Caco-2 (cell line): Measurements from ENCODE around the gene GYPC. TPM values are rescaled to one million over a fixed set of nuclear protein-coding genes. Genes with fewer than 3 reads are reported as not detected.

ENCODE experiments used
- BruUV-seq: library from RNA; stranded (reverse); fragments of 400-500 nt; replicated peaks from 2 replicates; lab custom pipeline; 2021; lab: Mats Ljungman, UMichigan
- CTCF ChIA-PET: fragments of 300-600 bp; sonication (Branson Sonifier 250); formaldehyde crosslinking; loops from one replicate; lab custom pipeline; 2022; ENCODE audit warnings: antibody characterized with exemption; lab: Charles Lee
- POLR2A ChIA-PET: fragments of 300-600 bp; sonication (Branson Sonifier 250); formaldehyde crosslinking; loops from one replicate; lab custom pipeline; 2022; ENCODE audit warnings: antibody characterized with exemption; lab: Charles Lee
- DNase-seq, 2 experiments: peaks; one replicate each; pipeline versions ENCODE4 v3.0.0 to v3.0.0-alpha.2; 2020 to 2022
- H3K27me3 ChIP-seq: replicated peaks from 2 replicates; pipeline ENCODE4 v1.6.0; 2011; ENCODE audit warnings: low read length; ENCODE audit not compliant: control insufficient read depth, insufficient read depth
- H3K36me3 ChIP-seq: 2 replicates; pipeline ENCODE4 v1.5.1; 2011; ENCODE audit warnings: low read length; ENCODE audit not compliant: control insufficient read depth, insufficient read depth
- H3K4me1 ChIP-seq: fragments of 250-450 bp; sonication (Bioruptor Pico); 2 replicates; pipeline ENCODE4 v1.5.1; 2020; ENCODE audit warnings: mild to moderate bottlenecking
- H3K4me3 ChIP-seq: 2 replicates; pipeline ENCODE4 v1.5.1; 2011; ENCODE audit warnings: low read depth, mild to moderate bottlenecking, control low read depth, low read length
- H3K9me3 ChIP-seq: fragments of 250-450 bp; sonication (Bioruptor Pico); 2 replicates; pipeline ENCODE4 v1.5.1; 2020; ENCODE audit warnings: mild to moderate bottlenecking, moderate library complexity
- H3K27ac Mint-ChIP-seq: one replicate; pipeline ENCODE4 v1.8.0; 2022; ENCODE audit warnings: mixed read lengths; ENCODE audit not compliant: unreplicated experiment
- H3K27me3 Mint-ChIP-seq: one replicate; pipeline ENCODE4 v1.8.0; 2022; ENCODE audit warnings: mixed read lengths; ENCODE audit not compliant: insufficient read depth, unreplicated experiment
- H3K36me3 Mint-ChIP-seq: one replicate; pipeline ENCODE4 v1.8.0; 2022; ENCODE audit warnings: mild to moderate bottlenecking, mixed read lengths; ENCODE audit not compliant: insufficient read depth, unreplicated experiment
- H3K4me1 Mint-ChIP-seq: one replicate; pipeline ENCODE4 v1.8.0; 2022; ENCODE audit warnings: low read depth, mixed read lengths; ENCODE audit not compliant: unreplicated experiment
- H3K4me3 Mint-ChIP-seq: one replicate; pipeline ENCODE4 v1.8.0; 2022; ENCODE audit warnings: mild to moderate bottlenecking, moderate library complexity, mixed read lengths; ENCODE audit not compliant: unreplicated experiment
- H3K9me3 Mint-ChIP-seq: one replicate; pipeline ENCODE4 v1.8.0; 2022; ENCODE audit warnings: mixed read lengths; ENCODE audit not compliant: unreplicated experiment
- CTCF ChIP-seq, 2 experiments: fragments of 200-600 bp in 1 of 2; IDR thresholded peaks; 1 replicate in 1 of 2; 2 replicates in 1 of 2; pipeline versions ENCODE4 v1.5.1 to v1.8.0; 2011 to 2022; ENCODE audit warnings: antibody characterized with exemption in 1 of 2, control low read depth in 1 of 2, inconsistent platforms in 1 of 2, low read depth in 1 of 2, low read length in 1 of 2, mild to moderate bottlenecking in 1 of 2, moderate library complexity in 1 of 2; ENCODE audit not compliant: insufficient read depth in 1 of 2, severe bottlenecking in 1 of 2, unreplicated experiment in 1 of 2
- intact Hi-C: fragments of 100-400 bp; cut with micrococcal nuclease; formaldehyde crosslinking; loops from one replicate; pipeline ENCODE4 v1.10.0; 2022; ENCODE audit not compliant: unreplicated experiment
- total RNA-seq: library from RNA; stranded (reverse); gene quantifications from 2 replicates; pipeline ENCODE4 v1.2.3, GENCODE V29; 2022

Gene GYPC
- total RNA-seq, 1 experiment from 2014 or later, result not detected

- H3K27ac Mint-ChIP-seq, result no peak overlapping the region
- no TSS peak for BruUV-seq
- no peaks in the 10 kb centered on the region for H3K4me1 Mint-ChIP-seq
- H3K4me3 Mint-ChIP-seq, result no peak overlapping the region
- Histone ChIP-seq H3K4me1 (no peaks in the 10 kb centered on the region), H3K4me3 (no peak overlapping the region), H3K27me3 (no peaks in the 10 kb centered on the region), H3K36me3 (no peaks in the 10 kb centered on the region), H3K9me3 (no peaks in the 10 kb centered on the region)
- H3K27me3 Mint-ChIP-seq, result peaks cover 14% of the 10 kb centered on the region
- H3K36me3 Mint-ChIP-seq, result no peaks in the 10 kb centered on the region
- no peak for DNase-seq
- TF ChIP-seq CTCF (IDR thresholded peaks at IDR 0.05; ENCODE audit: insufficient read depth in 1 of 2, low read depth in 1 of 2, low read length in 1 of 2, severe bottlenecking in 1 of 2, unreplicated experiment in 1 of 2), result no peak
- intact Hi-C loops, result no loop called here
- POLR2A ChIA-PET, result no interaction called here
- CTCF ChIA-PET, result no interaction called here
- no peaks in the 10 kb centered on the region for H3K9me3 Mint-ChIP-seq
Measured at GRCh38 chr2:126696644-126697520, 40.9 kb downstream of the GYPC start.

DNA sequence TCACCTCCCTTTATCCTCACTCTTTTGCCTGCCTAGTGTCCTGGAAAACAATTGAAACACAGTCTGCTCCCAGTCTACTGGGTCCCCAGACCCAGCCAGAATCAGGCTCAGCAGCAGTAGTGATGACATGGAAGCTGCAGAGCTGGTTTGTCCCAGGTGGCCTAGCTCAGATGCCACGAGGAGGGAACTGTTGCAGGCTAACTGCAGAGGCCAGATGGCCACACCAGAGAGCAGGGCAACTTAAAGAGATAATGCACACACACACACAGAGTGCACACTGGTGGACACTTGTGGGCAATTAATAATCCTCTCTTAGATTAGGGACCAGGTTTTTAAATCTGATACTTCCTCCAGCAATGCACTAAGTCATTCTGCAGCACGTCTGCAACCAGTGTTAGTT, 42.4 kb downstream of the GYPC start:
- H3K36me3 ChIP-seq, result no peaks in the 10 kb centered on the region
- Mint-ChIP-seq H3K4me3 (no peak overlapping the region), H3K4me1 (no peaks in the 10 kb centered on the region), H3K9me3 (no peaks in the 10 kb centered on the region), H3K27ac (no peak overlapping the region), H3K27me3 (peaks cover 19% of the 10 kb centered on the region), H3K36me3 (no peaks in the 10 kb centered on the region)
- DNase-seq, result no peak
- TF ChIP-seq CTCF (IDR thresholded peaks at IDR 0.05; ENCODE audit: insufficient read depth in 1 of 2, low read depth in 1 of 2, low read length in 1 of 2, severe bottlenecking in 1 of 2, unreplicated experiment in 1 of 2), result no peak
- no peaks in the 10 kb centered on the region for H3K4me1 ChIP-seq
- no TSS peak for BruUV-seq
- CTCF ChIA-PET, result no interaction called here
- no peak overlapping the region for H3K4me3 ChIP-seq
- POLR2A ChIA-PET, result no interaction called here
- intact Hi-C loops, result no loop called here
- no peaks in the 10 kb centered on the region for H3K9me3 ChIP-seq
- H3K27me3 ChIP-seq, result no peaks in the 10 kb centered on the region; the same call in 1 of the 2 replicates

GRCh38 chr2:126699018-126699417, 43.1 kb downstream of the GYPC start:
- no peak for DNase-seq
- Histone ChIP-seq H3K4me1 (no peaks in the 10 kb centered on the region), H3K27me3 (no peaks in the 10 kb centered on the region; the same call in 1 of the 2 replicates), H3K4me3 (no peak overlapping the region), H3K9me3 (no peaks in the 10 kb centered on the region), H3K36me3 (no peaks in the 10 kb centered on the region)
- intact Hi-C loops, result no loop called here
- ChIA-PET POLR2A (no interaction called here), CTCF (no interaction called here)
- no peaks in the 10 kb centered on the region for H3K4me1 Mint-ChIP-seq
- H3K27me3 Mint-ChIP-seq, result peaks cover 19% of the 10 kb centered on the region
- no peaks in the 10 kb centered on the region for H3K36me3 Mint-ChIP-seq
- H3K27ac Mint-ChIP-seq, result no peak overlapping the region
- no peak overlapping the region for H3K4me3 Mint-ChIP-seq
- no peaks in the 10 kb centered on the region for H3K9me3 Mint-ChIP-seq
- BruUV-seq, result no TSS peak
- TF ChIP-seq CTCF (IDR thresholded peaks at IDR 0.05; ENCODE audit: insufficient read depth in 1 of 2, low read depth in 1 of 2, low read length in 1 of 2, severe bottlenecking in 1 of 2, unreplicated experiment in 1 of 2), result no peak
